Measurements from ENCODE around the gene CFTR.

- no peak for TF ChIP-seq POLR2A (IDR thresholded peaks at IDR 0.05)
- TF ChIP-seq, protein P1, sequence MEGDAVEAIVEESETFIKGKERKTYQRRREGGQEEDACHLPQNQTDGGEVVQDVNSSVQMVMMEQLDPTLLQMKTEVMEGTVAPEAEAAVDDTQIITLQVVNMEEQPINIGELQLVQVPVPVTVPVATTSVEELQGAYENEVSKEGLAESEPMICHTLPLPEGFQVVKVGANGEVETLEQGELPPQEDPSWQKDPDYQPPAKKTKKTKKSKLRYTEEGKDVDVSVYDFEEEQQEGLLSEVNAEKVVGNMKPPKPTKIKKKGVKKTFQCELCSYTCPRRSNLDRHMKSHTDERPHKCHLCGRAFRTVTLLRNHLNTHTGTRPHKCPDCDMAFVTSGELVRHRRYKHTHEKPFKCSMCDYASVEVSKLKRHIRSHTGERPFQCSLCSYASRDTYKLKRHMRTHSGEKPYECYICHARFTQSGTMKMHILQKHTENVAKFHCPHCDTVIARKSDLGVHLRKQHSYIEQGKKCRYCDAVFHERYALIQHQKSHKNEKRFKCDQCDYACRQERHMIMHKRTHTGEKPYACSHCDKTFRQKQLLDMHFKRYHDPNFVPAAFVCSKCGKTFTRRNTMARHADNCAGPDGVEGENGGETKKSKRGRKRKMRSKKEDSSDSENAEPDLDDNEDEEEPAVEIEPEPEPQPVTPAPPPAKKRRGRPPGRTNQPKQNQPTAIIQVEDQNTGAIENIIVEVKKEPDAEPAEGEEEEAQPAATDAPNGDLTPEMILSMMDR (IDR thresholded peaks at IDR 0.05) = no peak
- TF ChIP-seq POLR2AphosphoS5 (IDR thresholded peaks at IDR 0.05) = no peak
Observed at GRCh38 chr7:117652943-117653680, 173.3 kb downstream of the CFTR start.

Measured in transverse colon (tissue), 4 donors.